Prostate gland (tissue), 2 donors: ENCODE results near the gene SUSD1.

Experiments
- POLR2AphosphoS5 ChIP-seq: sonication (generic); formaldehyde crosslinking; IDR thresholded peaks from one replicate; pipeline ENCODE4 v1.6.1; 2017; ENCODE audit warnings: antibody characterized with exemption
- TF ChIP-seq, protein P1 (sequence below), 4 experiments: fragments of 200-600 bp in 2 of 4; fragments of 450-650 bp in 2 of 4; sonication (generic) in 2 of 4; IDR thresholded peaks; 1 replicate in 3 of 4; 2 replicates in 1 of 4; pipeline ENCODE4 v1.5.1; 2016 to 2019; ENCODE audit warnings: antibody characterized with exemption in 4 of 4, mild to moderate bottlenecking in 2 of 4, moderate library complexity in 2 of 4

DNA sequence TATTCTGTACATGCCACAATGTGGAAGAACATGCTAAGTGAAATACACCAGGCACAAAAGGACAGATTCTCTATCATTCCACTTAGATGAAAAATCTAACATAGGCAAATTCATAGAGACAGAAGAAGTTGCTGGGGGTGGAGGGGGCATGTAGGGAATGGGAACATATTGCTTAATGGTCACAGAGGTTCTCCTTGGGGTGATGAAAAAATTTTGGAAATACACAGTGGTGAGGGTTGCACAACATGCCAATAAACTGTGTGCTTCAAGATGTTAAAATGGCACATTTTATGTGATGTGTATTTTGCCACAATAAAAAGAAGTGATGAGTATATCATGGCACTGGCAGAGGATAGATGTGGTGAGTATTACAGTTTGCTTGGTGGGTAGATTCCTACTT lies 111.9 kb downstream of the SUSD1 start:
- TF ChIP-seq, protein P1, sequence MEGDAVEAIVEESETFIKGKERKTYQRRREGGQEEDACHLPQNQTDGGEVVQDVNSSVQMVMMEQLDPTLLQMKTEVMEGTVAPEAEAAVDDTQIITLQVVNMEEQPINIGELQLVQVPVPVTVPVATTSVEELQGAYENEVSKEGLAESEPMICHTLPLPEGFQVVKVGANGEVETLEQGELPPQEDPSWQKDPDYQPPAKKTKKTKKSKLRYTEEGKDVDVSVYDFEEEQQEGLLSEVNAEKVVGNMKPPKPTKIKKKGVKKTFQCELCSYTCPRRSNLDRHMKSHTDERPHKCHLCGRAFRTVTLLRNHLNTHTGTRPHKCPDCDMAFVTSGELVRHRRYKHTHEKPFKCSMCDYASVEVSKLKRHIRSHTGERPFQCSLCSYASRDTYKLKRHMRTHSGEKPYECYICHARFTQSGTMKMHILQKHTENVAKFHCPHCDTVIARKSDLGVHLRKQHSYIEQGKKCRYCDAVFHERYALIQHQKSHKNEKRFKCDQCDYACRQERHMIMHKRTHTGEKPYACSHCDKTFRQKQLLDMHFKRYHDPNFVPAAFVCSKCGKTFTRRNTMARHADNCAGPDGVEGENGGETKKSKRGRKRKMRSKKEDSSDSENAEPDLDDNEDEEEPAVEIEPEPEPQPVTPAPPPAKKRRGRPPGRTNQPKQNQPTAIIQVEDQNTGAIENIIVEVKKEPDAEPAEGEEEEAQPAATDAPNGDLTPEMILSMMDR (IDR thresholded peaks at IDR 0.05) = no peak
- no peak for TF ChIP-seq POLR2AphosphoS5
